Mammary epithelial cell (primary cell): ENCODE results near the gene SFTA2.

ENCODE experiments used
- EZH2 ChIP-seq: IDR thresholded peaks from 2 replicates; pipeline ENCODE4 v1.6.1; 2012; ENCODE audit warnings: low read length, inconsistent platforms, borderline replicate concordance
- TF ChIP-seq, protein P1 (sequence below), 2 donors: IDR thresholded peaks in 1 of 2; conservative IDR thresholded peaks in 1 of 2; 2 replicates each; pipeline ENCODE4 v1.5.1; 2011 to 2012; ENCODE audit warnings: inconsistent platforms in 2 of 2, low read length in 2 of 2, mild to moderate bottlenecking in 2 of 2, control low read depth in 1 of 2, low read depth in 1 of 2; ENCODE audit not compliant: insufficient read depth in 1 of 2; ENCODE audit errors: extremely low read depth in 1 of 2

DNA sequence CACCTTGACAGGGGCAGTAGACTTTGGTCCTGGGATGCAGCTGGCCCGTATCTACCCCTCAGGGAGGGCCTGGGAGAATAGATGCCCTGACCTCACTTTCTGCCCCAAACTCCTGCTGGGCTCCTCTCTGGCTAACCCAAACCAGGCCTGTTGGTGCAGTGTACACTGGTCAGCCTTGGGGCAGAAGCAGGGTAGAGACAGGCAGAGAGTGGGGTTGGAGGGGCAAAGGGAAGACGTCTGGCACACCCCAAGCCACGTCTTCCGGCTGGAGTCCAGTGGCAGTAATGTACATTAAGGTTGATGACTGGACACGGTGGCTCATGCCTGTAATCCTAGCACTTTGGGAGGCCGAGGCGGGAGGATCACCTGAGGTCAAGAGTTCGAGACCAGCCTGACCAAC, 38.3 kb downstream of the SFTA2 start:
- TF ChIP-seq, protein P1, sequence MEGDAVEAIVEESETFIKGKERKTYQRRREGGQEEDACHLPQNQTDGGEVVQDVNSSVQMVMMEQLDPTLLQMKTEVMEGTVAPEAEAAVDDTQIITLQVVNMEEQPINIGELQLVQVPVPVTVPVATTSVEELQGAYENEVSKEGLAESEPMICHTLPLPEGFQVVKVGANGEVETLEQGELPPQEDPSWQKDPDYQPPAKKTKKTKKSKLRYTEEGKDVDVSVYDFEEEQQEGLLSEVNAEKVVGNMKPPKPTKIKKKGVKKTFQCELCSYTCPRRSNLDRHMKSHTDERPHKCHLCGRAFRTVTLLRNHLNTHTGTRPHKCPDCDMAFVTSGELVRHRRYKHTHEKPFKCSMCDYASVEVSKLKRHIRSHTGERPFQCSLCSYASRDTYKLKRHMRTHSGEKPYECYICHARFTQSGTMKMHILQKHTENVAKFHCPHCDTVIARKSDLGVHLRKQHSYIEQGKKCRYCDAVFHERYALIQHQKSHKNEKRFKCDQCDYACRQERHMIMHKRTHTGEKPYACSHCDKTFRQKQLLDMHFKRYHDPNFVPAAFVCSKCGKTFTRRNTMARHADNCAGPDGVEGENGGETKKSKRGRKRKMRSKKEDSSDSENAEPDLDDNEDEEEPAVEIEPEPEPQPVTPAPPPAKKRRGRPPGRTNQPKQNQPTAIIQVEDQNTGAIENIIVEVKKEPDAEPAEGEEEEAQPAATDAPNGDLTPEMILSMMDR (conservative IDR thresholded peaks at IDR 0.05 in 1 of 2, IDR thresholded peaks at IDR 0.05 in 1 of 2; ENCODE audit: extremely low read depth in 1 of 2, insufficient read depth in 1 of 2, low read depth in 1 of 2, low read length in 2 of 2), result no peak
- no peak for TF ChIP-seq EZH2
